Measurements from ENCODE around the gene CXorf49B.
"Not testable (repeated sequence)": the region's sequence is repeated elsewhere in the genome, so short reads cannot be mapped to it uniquely, and the experiment has no call there.

GRCh38 chrX:71764832-71765231 is 1.7 kb downstream of the CXorf49B start:
- TF ChIP-seq CTCF, POLR2A (IDR thresholded peaks at IDR 0.05): not testable (repeated sequence)

Measured in right lobe of liver (tissue), 4 donors.